HL-60 (cell line): ENCODE data around the gene SORCS2.

Experiments used
- DNase-seq, 2 experiments: peaks; one replicate each; pipeline ENCODE4 v3.0.0-alpha.2; 2010 to 2020; ENCODE audit warnings: low read depth in 1 of 2, low spot score in 1 of 2
- H3K27ac ChIP-seq: fragments of 250-450 bp; sonication (Bioruptor Pico); replicated peaks from 2 replicates; pipeline ENCODE4 v1.5.1; 2020; ENCODE audit warnings: mild to moderate bottlenecking, moderate library complexity
- H3K27me3 ChIP-seq: fragments of 250-450 bp; sonication (Bioruptor Pico); 2 replicates; pipeline ENCODE4 v1.5.1; 2021; ENCODE audit warnings: mild to moderate bottlenecking, moderate library complexity; ENCODE audit not compliant: insufficient read depth, poor library complexity, severe bottlenecking
- H3K4me3 ChIP-seq: replicated peaks from 2 replicates; pipeline ENCODE4 v1.5.1; 2011; ENCODE audit warnings: mild to moderate bottlenecking, control low read depth, low read length; ENCODE audit not compliant: insufficient read depth
- CTCF ChIP-seq: IDR thresholded peaks from one replicate; pipeline ENCODE4 v1.5.1; 2011; ENCODE audit warnings: low read length, control low read depth, inconsistent platforms; ENCODE audit not compliant: insufficient read depth
- GABPA ChIP-seq: IDR thresholded peaks from 2 replicates; pipeline ENCODE4 v1.6.1; 2012; ENCODE audit warnings: low read depth
- POLR2AphosphoS5 ChIP-seq: IDR thresholded peaks from 2 replicates; pipeline ENCODE4 v1.6.1; 2012; ENCODE audit warnings: low read depth
- REST ChIP-seq: IDR thresholded peaks from 2 replicates; pipeline ENCODE4 v1.6.1; 2012; ENCODE audit warnings: low read depth; ENCODE audit not compliant: insufficient replicate concordance
- SPI1 ChIP-seq: IDR thresholded peaks from 2 replicates; pipeline ENCODE4 v1.6.1; 2012; ENCODE audit warnings: low read depth, mild to moderate bottlenecking, borderline replicate concordance

Gene SORCS2

GRCh38 chr4:7663075-7663541 is 470.8 kb downstream of the SORCS2 start:
- H3K27ac ChIP-seq, result no peak overlapping the region

GRCh38 chr4:7664106-7664505 is 471.8 kb downstream of the SORCS2 start:
- Histone ChIP-seq H3K27ac (no peak overlapping the region), H3K27me3 (no peaks in the 10 kb centered on the region), H3K4me3 (no peak overlapping the region)
- DNase-seq, result no peak
- TF ChIP-seq REST, result no peak
- TF ChIP-seq CTCF, result no peak
- no peak for TF ChIP-seq SPI1
- TF ChIP-seq POLR2AphosphoS5, result no peak
- no peak for TF ChIP-seq GABPA

More at GRCh38 chr4:7663075-7663541, 470.8 kb downstream of the SORCS2 start:
- no peaks in the 10 kb centered on the region for H3K27me3 ChIP-seq
- TF ChIP-seq POLR2AphosphoS5 (no peak), GABPA (no peak), REST (no peak), SPI1 (no peak), CTCF (no peak)
- H3K4me3 ChIP-seq, result no peak overlapping the region
- DNase-seq, result no peak

- Histone ChIP-seq H3K27me3 (no peaks in the 10 kb centered on the region), H3K27ac (no peak overlapping the region), H3K4me3 (no peak overlapping the region)
- no peak for DNase-seq
- TF ChIP-seq CTCF (no peak), REST (no peak), SPI1 (no peak), POLR2AphosphoS5 (no peak), GABPA (no peak)
These were observed 473.0 kb downstream of the SORCS2 start for GRCh38 chr4:7665321-7665720.
